ENCODE results near the gene PROSER1.

DNA sequence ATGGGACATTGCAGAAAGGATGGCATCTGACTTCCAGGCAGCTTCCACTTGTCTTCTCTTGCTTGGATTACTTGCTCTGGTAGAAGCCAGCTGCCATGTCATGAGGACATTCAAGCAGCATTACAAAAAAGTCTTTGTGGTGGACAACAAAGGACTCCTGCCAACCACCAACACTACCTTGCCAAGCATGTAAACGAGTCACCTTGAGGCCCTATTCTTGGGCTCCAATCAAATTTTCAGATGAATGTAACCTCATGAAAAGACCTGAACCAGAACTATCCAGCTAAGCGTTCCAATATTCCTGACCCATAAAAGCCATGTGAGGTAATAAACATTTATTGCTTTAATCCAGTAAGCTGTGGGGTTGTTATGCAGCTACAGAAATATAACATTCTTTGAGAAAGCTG is 12.5 kb downstream of the PROSER1 start:
- no peak for TF ChIP-seq POLR2A (IDR thresholded peaks at IDR 0.05)
- TF ChIP-seq, protein P1, sequence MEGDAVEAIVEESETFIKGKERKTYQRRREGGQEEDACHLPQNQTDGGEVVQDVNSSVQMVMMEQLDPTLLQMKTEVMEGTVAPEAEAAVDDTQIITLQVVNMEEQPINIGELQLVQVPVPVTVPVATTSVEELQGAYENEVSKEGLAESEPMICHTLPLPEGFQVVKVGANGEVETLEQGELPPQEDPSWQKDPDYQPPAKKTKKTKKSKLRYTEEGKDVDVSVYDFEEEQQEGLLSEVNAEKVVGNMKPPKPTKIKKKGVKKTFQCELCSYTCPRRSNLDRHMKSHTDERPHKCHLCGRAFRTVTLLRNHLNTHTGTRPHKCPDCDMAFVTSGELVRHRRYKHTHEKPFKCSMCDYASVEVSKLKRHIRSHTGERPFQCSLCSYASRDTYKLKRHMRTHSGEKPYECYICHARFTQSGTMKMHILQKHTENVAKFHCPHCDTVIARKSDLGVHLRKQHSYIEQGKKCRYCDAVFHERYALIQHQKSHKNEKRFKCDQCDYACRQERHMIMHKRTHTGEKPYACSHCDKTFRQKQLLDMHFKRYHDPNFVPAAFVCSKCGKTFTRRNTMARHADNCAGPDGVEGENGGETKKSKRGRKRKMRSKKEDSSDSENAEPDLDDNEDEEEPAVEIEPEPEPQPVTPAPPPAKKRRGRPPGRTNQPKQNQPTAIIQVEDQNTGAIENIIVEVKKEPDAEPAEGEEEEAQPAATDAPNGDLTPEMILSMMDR (IDR thresholded peaks at IDR 0.05): no peak
